ENCODE results near the gene FAP.

Gene FAP

DNA sequence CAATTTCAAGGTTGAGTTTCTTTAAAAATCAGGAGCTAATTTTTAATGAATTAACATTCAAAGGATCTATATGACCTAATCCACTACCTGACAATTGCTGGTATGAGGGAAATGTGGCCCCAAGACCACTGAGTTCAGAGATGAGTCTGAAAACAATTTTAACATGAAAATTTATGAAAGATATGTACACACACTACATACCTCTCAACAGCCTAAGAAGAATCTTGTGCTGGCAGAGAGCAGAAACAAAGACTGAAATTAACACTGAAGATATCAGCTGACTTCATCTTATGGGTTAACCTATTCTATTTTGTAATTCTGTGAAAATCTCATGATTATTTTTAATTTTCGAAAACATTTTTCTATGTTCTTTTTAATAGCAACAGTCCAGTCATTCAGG, 1.7 kb downstream of the FAP start:
- DNase-seq, result no peak

GRCh38 chr2:162234620-162235462, 8.4 kb downstream of the FAP start:
- DNase-seq, result no peak

- DNase-seq, result no peak
Measured at GRCh38 chr2:162233197-162233596, 10.0 kb downstream of the FAP start.

DNA sequence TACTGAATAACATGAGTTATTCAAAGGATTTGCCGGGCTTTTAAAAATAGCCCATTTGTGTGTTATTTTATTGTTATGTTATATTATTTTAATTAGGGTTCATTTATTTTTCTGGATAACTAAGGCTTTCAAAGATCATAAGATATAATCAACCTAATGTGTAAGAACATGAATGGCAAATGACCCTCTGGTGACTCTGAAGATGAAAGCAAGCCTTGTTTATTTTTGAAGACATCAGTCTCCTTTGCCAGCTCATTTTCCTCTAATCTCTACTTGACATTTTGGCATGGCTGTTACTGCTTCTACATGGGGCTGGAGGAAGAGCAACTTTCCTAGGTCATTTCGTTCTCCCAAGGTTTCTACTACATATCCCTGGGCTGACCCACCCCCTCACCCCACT, 10.6 kb downstream of the FAP start:
- no peak for DNase-seq

GRCh38 chr2:162232027-162232426, 11.2 kb downstream of the FAP start:
- DNase-seq, result no peak

DNA sequence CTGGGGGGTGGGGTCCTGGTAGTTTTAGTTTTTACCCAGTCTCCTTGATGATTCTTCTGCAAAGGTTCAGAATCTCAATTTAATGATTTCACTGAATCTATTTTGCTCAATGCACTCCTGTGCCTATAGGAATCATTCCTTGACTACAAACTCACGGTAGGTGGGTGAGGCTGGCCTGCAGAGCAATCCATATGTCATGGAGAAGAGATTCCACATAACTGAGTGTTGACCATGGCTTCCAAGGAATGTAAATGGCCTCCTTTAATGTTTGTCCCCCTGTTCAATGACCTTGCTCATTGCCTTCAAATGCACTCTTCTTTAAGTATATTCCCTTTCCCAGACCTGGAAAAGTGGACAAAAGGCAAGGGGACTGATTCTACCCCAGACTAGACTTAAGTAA, 12.5 kb downstream of the FAP start:
- no peak for DNase-seq

DNA sequence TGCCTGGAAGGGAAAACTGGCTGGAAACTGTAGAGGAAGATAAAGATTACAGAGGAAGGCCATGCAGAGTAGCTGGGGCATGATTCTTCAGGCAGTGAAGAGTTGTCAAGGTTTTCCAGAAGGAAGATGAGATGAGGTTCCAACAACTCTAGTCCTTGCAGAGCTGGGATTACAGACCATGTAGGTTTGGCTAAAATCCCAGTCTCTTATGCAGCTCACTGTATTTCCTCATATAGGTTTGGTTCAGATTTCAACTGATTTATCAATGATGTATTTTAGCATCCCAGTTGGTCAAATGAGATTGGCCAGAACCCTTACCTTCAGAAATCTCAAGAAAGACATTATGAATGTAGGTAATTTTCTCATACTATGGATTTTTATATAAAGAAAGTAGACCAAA, 16.4 kb downstream of the FAP start:
- no peak for DNase-seq

DNA sequence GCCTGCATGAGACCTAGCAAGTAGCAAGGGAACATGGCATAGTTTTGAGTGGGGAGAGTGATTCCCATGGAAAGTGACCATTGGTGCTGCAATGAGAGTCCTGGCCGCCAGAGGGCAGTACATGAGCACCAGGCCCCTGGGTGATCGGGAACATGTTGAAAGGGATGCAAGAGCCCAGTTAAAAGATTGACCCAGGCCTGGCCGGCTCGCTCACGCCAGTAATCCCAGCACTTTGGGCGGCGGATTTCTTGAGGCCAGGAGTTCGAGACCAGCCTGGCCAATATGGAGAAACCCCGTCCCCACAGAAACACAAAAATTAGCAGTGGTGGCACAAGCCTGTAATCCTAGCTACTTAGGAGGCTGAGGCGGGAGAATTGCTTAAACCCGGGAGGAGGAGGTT, 22.2 kb downstream of the FAP start:
- peak; percentile 56 for DNase-seq

DNA sequence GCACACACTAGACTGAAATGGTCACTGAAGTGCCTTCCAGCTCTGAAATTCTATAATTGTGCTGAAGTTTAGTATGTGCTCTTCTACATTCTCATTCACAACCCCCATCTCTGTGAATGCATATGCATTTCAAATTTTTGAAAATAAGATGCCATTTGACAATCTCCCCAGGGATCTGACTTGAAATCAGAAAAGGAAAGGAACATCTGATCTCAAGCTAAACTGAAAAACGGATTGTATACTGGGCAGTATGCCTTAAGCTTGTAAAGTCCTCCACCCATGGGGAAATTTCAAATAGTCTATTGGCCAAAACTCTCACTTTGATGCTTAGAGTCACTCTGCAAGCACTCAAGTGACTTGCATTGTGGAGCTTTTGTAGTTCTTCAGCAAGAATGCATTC, 22.9 kb downstream of the FAP start:
- DNase-seq, result no peak

- DNase-seq, result no peak
Measured at GRCh38 chr2:162219426-162219825, 23.8 kb downstream of the FAP start.

DNA sequence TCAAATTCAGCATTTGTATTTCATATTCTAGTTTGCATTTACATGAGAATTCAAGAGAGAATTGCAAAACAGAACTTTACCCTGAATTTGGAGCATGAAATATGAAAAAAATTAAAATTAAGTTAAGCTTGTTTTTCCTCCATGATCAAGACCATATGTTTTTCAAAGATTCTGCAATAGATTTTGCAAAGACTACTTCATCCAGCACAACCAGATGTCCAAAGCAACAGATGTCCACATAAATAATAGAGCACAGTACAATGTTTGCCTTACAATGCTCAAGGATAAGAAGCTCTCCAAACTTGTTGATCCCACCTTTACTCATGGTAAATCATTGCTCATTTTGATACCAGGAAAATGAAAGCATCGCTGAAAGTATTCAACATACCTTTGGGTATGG, 25.6 kb downstream of the FAP start:
- no peak for DNase-seq

GRCh38 chr2:162215162-162215561, 28.1 kb downstream of the FAP start:
- DNase-seq, result no peak

- no peak for DNase-seq
Measured at GRCh38 chr2:162212366-162212765, 30.9 kb downstream of the FAP start.

DNA sequence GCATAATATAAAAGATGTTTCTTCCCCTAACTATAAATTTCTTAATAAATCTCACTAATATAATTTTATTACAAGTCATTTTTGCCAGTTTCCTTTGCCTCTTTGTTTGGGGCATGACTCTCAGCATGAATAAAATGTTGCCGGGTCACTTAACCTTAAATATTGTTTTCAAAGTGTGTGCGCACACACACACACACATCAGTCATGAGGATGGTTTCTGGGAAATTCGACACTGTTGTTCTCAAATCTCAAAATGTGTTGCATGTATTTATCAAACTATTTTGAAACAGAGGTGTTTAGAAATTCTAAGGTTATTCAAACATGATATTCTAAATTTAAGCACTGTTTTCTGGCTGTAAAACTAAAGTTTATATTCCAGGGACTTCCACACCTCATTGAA, 31.5 kb downstream of the FAP start:
- DNase-seq, result peak; percentile 0

- no peak for DNase-seq
Measured at GRCh38 chr2:162210385-162210784, 32.9 kb downstream of the FAP start.

DNA sequence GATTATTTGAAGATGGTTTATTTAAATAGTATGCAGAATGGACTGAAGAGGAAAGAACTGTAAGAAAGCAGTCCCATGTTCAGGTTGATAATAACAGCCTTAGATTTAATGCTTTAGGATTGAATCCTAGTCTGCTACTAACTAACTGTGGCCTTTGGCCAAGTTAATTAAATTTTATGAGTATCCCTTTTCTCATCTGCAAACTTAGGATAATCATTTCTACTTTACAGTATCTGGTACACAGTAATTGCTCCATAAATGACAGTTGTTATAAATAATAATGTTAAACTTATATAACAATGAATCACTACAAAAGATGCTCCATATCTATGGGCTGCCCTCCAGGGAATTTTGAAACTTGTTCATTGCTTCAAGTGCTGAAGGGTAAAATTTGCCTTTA, 41.0 kb downstream of the FAP start:
- peak; percentile 1 for DNase-seq

- no peak for DNase-seq
Measured at GRCh38 chr2:162200636-162201035, 42.6 kb downstream of the FAP start.

DNA sequence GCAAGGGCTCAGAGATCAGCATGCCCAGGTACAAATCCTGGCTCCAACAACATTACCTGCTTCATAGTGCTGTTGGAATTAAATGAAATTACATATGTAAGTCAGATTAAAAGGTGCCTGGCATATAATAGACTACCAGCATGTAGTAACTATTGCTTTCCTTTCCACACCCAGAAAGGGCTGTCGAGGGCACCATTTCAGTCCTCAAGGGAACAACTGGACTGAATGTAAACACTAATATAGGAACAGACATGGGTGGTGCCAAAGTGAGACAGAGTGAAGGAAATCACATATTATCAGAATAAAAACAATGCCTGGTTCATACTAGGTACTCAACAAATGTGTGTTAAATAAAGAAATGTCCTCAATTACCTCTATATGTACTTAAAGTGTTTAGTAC, 43.3 kb downstream of the FAP start:
- DNase-seq, result peak; percentile 75

DNA sequence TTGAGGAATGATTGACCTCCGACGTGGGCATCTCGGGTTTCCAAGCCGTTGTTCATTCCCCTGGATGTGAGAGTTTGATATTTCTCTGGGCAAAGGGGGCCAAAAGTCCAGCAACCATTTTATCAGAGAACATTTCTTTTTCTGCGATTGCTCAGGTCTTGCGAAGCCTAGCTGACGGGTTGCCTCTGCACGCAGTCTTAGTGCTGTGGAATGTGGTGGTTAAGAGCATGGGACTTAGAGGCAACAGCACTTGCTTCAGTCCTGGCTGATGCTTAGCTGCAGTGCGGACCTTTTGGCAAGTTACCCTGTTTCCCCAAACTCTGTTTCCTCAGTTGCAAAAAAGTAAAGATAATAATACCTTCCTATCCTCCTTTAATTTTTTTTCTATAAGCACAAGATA, 45.0 kb downstream of the FAP start:
- DNase-seq, result no peak

- no peak for DNase-seq
Measured at GRCh38 chr2:162197069-162197825, 46.0 kb downstream of the FAP start.

DNA sequence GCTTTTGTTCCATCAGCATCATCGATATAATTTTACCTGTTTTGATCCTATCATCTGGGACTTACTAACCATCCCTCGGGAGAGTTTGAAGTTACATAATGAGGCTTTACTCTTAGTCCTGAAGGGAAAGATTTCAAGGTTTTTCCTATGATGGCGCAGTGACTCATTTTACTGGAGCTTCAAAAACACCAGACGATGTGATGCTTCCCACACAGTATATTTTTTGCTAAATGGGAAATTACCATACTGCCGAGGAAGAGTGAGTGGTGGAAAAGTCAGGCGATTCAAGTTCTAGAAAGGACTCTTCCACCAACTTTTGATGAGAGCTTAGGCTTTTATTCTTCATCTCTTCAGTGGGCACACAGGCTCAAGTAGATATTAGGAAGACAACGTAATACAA, 46.6 kb downstream of the FAP start:
- DNase-seq, result no peak

DNA sequence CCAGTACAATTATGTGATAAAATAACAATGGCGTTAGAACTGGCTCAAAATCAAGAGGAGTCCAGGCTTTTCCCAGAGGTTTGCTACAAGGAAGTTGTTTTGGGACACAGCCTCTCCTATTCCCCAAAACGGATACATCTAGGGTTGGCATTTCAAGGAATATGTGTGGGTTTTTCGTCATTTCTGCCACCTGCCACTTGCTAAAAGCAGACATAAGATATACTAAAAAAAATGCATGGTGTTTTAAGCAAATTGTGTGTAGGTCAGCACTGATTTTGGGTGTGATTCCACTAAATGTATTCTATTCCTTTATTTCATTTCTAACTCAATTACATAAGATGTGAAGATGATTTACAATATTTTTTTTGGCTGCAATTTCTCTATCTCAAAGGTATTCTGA, 54.8 kb downstream of the FAP start:
- DNase-seq, result no peak

DNA sequence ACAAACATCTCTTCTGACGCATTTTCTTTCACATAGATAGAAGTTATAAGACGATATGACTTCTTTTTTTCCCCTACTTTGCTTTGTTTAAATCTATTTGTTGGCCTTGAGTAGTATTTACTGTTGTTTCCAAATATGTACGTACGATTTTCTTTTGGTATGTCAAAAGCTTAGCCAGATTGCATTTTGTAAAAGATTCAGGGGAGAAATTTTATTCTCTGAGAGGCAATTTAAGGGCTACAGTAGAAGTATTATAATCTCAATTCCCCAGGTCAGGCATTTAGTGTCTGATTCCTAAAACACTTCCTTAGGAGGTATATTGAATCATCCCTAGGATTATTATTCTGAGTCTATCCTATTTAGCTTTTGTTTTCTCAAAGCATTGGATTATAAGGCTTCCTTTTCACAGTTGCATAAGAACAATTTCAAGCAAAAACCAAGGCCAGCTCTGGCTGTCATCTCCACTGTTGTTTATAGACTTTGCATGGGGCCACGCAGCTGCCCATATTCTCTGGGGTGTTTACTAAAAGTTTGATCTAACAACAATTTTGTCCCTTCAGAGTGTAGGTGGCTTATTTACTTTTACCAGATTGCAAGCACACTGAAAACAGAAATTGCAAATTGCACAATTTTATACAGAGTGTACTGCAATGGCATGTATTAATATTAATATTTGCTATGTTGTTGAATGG, 57.6 kb downstream of the FAP start:
- DNase-seq, result no peak

Data from NCI-H69 (cell line).